Epithelial cell of proximal tubule (primary cell): Measurements from ENCODE around the gene ALS2CL. TPM values are rescaled to one million over a fixed set of nuclear protein-coding genes. Genes with fewer than 3 reads are reported as not detected.

Source experiments
- DNase-seq: peaks from one replicate; pipeline ENCODE4 v3.0.0-alpha.2; 2011; ENCODE audit warnings: low read depth
- H3K4me3 ChIP-seq: 2 replicates; pipeline ENCODE4 v1.5.1; 2011; ENCODE audit warnings: low read depth, mild to moderate bottlenecking, low read length
- total RNA-seq: library from RNA; depleted of rRNA; stranded (reverse); fragments of >200 nt; gene quantifications from 2 replicates; pipeline ENCODE4 v1.2.3, GENCODE V29; 2015
- TF ChIP-seq, protein P1 (sequence below): conservative IDR thresholded peaks from 2 replicates; pipeline ENCODE4 v1.5.1; 2012; ENCODE audit warnings: low read depth, mild to moderate bottlenecking, low read length

The ALS2CL gene
- total RNA-seq, 1 donor from 2014 or later: 17.8 TPM

DNA sequence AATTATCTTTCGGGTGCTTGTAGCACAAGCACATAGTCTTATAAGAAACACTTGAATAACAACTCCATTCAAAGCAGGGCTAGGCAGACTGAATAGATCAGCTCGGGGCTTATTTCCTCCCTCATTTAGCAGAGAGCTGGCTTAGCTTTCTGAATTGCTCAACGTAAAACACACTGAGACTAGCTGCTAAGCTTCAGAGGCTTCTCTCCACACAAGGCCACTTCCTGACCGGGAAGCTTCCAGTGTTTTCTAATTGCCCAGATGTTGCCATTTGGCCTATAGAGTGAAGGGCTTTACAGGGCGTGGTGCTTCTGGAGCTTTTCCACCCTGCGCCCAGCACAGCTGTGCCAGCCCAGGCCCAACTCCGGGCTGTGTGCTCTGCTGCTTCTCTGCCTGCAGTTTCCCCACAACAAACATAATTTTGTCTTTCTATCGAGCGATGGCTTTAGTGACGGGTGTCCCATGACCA is 64.5 kb downstream of the ALS2CL start:
- TF ChIP-seq, protein P1, sequence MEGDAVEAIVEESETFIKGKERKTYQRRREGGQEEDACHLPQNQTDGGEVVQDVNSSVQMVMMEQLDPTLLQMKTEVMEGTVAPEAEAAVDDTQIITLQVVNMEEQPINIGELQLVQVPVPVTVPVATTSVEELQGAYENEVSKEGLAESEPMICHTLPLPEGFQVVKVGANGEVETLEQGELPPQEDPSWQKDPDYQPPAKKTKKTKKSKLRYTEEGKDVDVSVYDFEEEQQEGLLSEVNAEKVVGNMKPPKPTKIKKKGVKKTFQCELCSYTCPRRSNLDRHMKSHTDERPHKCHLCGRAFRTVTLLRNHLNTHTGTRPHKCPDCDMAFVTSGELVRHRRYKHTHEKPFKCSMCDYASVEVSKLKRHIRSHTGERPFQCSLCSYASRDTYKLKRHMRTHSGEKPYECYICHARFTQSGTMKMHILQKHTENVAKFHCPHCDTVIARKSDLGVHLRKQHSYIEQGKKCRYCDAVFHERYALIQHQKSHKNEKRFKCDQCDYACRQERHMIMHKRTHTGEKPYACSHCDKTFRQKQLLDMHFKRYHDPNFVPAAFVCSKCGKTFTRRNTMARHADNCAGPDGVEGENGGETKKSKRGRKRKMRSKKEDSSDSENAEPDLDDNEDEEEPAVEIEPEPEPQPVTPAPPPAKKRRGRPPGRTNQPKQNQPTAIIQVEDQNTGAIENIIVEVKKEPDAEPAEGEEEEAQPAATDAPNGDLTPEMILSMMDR: no peak
- H3K4me3 ChIP-seq: no peak overlapping the region
- DNase-seq: no peak

- H3K4me3 ChIP-seq: no peak overlapping the region
- TF ChIP-seq, protein P1: no peak
- DNase-seq: no peak
Observed at GRCh38 chr3:46627078-46627477, 66.4 kb downstream of the ALS2CL start.

- DNase-seq: no peak
- TF ChIP-seq, protein P1: no peak
Observed at GRCh38 chr3:46626039-46626438, 67.4 kb downstream of the ALS2CL start.

DNA sequence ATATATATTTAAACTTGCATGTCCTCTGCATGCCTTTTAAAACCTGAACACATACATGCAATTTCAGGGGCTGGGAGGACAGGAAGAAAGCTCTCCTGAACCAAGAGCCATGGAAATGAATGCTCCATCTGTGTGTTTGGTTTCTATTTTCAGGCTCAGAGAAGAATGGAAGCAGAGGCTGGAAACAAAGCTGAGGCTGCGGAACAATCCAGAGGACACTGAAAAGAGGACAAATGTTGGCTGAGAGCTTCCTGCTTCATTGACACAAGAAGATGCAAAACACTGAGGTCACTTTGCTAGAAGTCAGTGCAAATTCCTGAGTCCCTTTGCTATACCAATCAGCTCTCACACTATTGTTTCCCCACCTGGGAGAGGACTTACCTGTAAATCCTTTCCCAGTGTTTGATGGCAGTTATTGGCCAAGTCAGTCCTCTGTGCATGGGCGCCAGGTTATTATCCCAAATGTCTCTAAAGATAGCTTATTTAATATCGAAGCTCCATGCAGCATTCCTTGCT is 68.4 kb downstream of the ALS2CL start:
- H3K4me3 ChIP-seq: no peak overlapping the region
- TF ChIP-seq, protein P1: no peak
- no peak for DNase-seq

More at GRCh38 chr3:46626039-46626438, 67.4 kb downstream of the ALS2CL start:
- no peak overlapping the region for H3K4me3 ChIP-seq

DNA sequence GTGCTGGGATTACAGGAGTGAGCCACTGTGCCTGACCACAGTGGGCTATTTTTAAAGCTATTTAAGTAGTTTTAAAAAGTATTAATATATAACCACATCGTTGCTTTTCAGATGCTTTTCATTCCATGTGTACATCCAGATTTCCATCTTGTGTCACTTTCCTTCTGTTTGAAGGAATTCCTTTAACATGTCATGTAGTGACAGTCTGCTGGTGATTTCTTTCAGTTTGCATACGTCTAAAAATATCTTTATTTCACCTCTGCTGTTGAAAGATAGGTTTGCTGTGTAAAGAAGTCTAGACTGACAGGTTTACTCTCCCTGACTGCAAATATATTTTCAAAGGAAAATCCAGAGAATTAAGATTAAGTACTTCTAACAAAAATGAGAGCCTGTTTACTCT is 68.9 kb downstream of the ALS2CL start:
- TF ChIP-seq, protein P1: no peak
- DNase-seq: no peak
- no peak overlapping the region for H3K4me3 ChIP-seq

GRCh38 chr3:46619845-46620778 is 73.4 kb downstream of the ALS2CL start:
- DNase-seq: no peak
- TF ChIP-seq, protein P1: no peak
- no peak overlapping the region for H3K4me3 ChIP-seq

Other genes with a start within 250 kb of the ALS2CL start
- gene LTF, start 228.8 kb downstream of the ALS2CL start, total RNA-seq: not detected in 2 replicates
- gene RTP3, start 195.7 kb downstream of the ALS2CL start, total RNA-seq: not detected in 2 replicates
- not detected in 2 replicates for gene LRRC2, start 127.4 kb downstream of the ALS2CL start, total RNA-seq
- not detected in 2 replicates for gene FAM240A, start 81.2 kb downstream of the ALS2CL start, total RNA-seq
- not detected in 2 replicates for gene TMIE, start 7.7 kb upstream of the ALS2CL start, total RNA-seq
- not detected in 2 replicates for gene PRSS50, start 24.2 kb upstream of the ALS2CL start, total RNA-seq
- 4.2 TPM in 1 of 2 replicates, not detected in the other for gene MYL3, start 169.8 kb upstream of the ALS2CL start, total RNA-seq
- 1.2 and 11.5 TPM in 2 replicates for gene PTH1R, start 184.0 kb upstream of the ALS2CL start, total RNA-seq